Astrocyte (in vitro differentiated cells and primary cell): Measurements from ENCODE around the gene SLIT3. TPM values are rescaled to one million over a fixed set of nuclear protein-coding genes. Genes with fewer than 3 reads are reported as not detected.

Source experiments
- DNase-seq: peaks from one replicate; pipeline ENCODE4 v3.0.0-alpha.2; 2010; ENCODE audit warnings: low read depth
- FAIRE-seq: peaks from 2 replicates; lab custom pipeline; 2011; peaks lifted over from hg19 to GRCh38; lab: Jason Lieb, UNC
- H2AFZ ChIP-seq: 2 replicates; pipeline ENCODE4 v1.6.0; 2012; ENCODE audit warnings: low read depth, low read length, inconsistent platforms
- H3K27ac ChIP-seq: 2 replicates; pipeline ENCODE4 v1.5.1; 2011; ENCODE audit warnings: low read depth, low read length, inconsistent platforms
- H3K27me3 ChIP-seq: 2 replicates; pipeline ENCODE4 v1.6.0; 2011; ENCODE audit warnings: low read length, inconsistent platforms; ENCODE audit not compliant: insufficient read depth
- H3K36me3 ChIP-seq: 2 replicates; pipeline ENCODE4 v1.5.1; 2011; ENCODE audit warnings: low read length, inconsistent platforms; ENCODE audit not compliant: insufficient read depth
- H3K4me1 ChIP-seq: 2 replicates; pipeline ENCODE4 v1.5.1; 2011; ENCODE audit warnings: low read length, inconsistent platforms; ENCODE audit not compliant: insufficient read depth
- H3K4me2 ChIP-seq: 2 replicates; pipeline ENCODE4 v1.6.0; 2012; ENCODE audit warnings: low read length, inconsistent platforms
- H3K4me3 ChIP-seq: 2 replicates; pipeline ENCODE4 v1.5.1; 2011; ENCODE audit warnings: low read depth, mild to moderate bottlenecking, low read length, inconsistent platforms; ENCODE audit not compliant: insufficient read depth
- H3K79me2 ChIP-seq: 2 replicates; pipeline ENCODE4 v1.6.0; 2012; ENCODE audit warnings: mild to moderate bottlenecking, low read length, inconsistent platforms; ENCODE audit not compliant: insufficient read depth
- H3K9ac ChIP-seq: 2 replicates; pipeline ENCODE4 v1.6.0; 2012; ENCODE audit warnings: mild to moderate bottlenecking, low read length, inconsistent platforms
- H3K9me3 ChIP-seq: 2 replicates; pipeline ENCODE4 v1.5.1; 2012; ENCODE audit warnings: low read depth, mild to moderate bottlenecking, low read length, inconsistent platforms; ENCODE audit not compliant: insufficient read depth
- H4K20me1 ChIP-seq: 2 replicates; pipeline ENCODE4 v1.6.0; 2012; ENCODE audit warnings: low read length, inconsistent platforms; ENCODE audit not compliant: insufficient read depth
- H3K27ac Mint-ChIP-seq: one replicate; pipeline ENCODE4 v1.8.0; 2021; ENCODE audit warnings: mild to moderate bottlenecking, mixed read lengths; ENCODE audit not compliant: unreplicated experiment
- H3K27me3 Mint-ChIP-seq: one replicate; pipeline ENCODE4 v1.8.0; 2021; ENCODE audit warnings: low read depth, mixed read lengths; ENCODE audit not compliant: unreplicated experiment
- H3K36me3 Mint-ChIP-seq: one replicate; pipeline ENCODE4 v1.8.0; 2021; ENCODE audit warnings: low read depth, mixed read lengths; ENCODE audit not compliant: unreplicated experiment
- H3K4me1 Mint-ChIP-seq: one replicate; pipeline ENCODE4 v1.8.0; 2021; ENCODE audit warnings: low read depth, mixed read lengths; ENCODE audit not compliant: unreplicated experiment
- H3K4me3 Mint-ChIP-seq: one replicate; pipeline ENCODE4 v1.8.0; 2021; ENCODE audit warnings: mild to moderate bottlenecking, moderate library complexity, mixed read lengths; ENCODE audit not compliant: unreplicated experiment
- H3K9me3 Mint-ChIP-seq: one replicate; pipeline ENCODE4 v1.8.0; 2021; ENCODE audit warnings: mild to moderate bottlenecking, mixed read lengths; ENCODE audit not compliant: unreplicated experiment
- EZH2 ChIP-seq: IDR thresholded peaks from 2 replicates; pipeline ENCODE4 v1.6.1; 2012; ENCODE audit warnings: mild to moderate bottlenecking, low read length, inconsistent platforms; ENCODE audit not compliant: insufficient read depth
- total RNA-seq: library from RNA; stranded (reverse); gene quantifications from 2 replicates; pipeline ENCODE4 v1.2.1, GENCODE V29; 2021
- TF ChIP-seq, protein P1 (sequence below): IDR thresholded peaks from 2 replicates; pipeline ENCODE4 v1.5.1; 2011; ENCODE audit warnings: low read depth, mild to moderate bottlenecking, inconsistent platforms, low read length, moderate library complexity; ENCODE audit not compliant: insufficient read depth

SLIT3 gene
- total RNA-seq, 1 donor from 2014 or later = 20.7 TPM

DNA sequence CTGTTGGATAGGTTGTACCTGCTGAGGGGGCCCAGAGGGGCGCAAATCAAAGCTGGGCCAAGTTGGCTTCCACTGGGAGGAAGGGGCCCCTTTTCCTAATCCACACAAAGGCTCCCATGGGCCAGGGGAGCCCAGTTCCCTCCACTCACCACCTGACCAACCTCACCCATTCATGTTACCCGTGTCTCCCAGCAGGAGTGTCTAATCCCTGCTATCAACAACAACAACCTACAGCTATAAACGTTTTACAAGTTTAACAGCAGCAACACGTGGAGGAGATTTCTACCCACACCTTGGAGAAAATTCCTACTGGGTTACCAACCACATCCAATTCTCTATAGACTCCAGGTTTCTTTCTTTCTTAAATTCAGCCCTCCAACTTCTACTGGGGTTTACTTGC is 216.2 kb downstream of the SLIT3 start:
- H3K27ac Mint-ChIP-seq = no peak overlapping the region
- DNase-seq (no peak), FAIRE-seq (no peak)
- H3K79me2 ChIP-seq = no peaks in the 10 kb centered on the region
- H2AFZ ChIP-seq = no peak overlapping the region
- H3K4me1 ChIP-seq = no peaks in the 10 kb centered on the region
- no peaks in the 10 kb centered on the region for H4K20me1 ChIP-seq
- H3K4me3 Mint-ChIP-seq = no peak overlapping the region
- peaks cover 2% of the 10 kb centered on the region for H3K36me3 Mint-ChIP-seq
- TF ChIP-seq EZH2 = no peak
- TF ChIP-seq, protein P1, sequence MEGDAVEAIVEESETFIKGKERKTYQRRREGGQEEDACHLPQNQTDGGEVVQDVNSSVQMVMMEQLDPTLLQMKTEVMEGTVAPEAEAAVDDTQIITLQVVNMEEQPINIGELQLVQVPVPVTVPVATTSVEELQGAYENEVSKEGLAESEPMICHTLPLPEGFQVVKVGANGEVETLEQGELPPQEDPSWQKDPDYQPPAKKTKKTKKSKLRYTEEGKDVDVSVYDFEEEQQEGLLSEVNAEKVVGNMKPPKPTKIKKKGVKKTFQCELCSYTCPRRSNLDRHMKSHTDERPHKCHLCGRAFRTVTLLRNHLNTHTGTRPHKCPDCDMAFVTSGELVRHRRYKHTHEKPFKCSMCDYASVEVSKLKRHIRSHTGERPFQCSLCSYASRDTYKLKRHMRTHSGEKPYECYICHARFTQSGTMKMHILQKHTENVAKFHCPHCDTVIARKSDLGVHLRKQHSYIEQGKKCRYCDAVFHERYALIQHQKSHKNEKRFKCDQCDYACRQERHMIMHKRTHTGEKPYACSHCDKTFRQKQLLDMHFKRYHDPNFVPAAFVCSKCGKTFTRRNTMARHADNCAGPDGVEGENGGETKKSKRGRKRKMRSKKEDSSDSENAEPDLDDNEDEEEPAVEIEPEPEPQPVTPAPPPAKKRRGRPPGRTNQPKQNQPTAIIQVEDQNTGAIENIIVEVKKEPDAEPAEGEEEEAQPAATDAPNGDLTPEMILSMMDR = no peak
- no peaks in the 10 kb centered on the region for H3K27me3 Mint-ChIP-seq
- H3K9me3 ChIP-seq = no peaks in the 10 kb centered on the region
- no peaks in the 10 kb centered on the region for H3K36me3 ChIP-seq
- no peak overlapping the region for H3K9ac ChIP-seq
- H3K4me3 ChIP-seq = no peak overlapping the region
- peaks cover 2% of the 10 kb centered on the region for H3K9me3 Mint-ChIP-seq
- no peaks in the 10 kb centered on the region for H3K4me1 Mint-ChIP-seq
- H3K27me3 ChIP-seq = no peaks in the 10 kb centered on the region
- H3K4me2 ChIP-seq = no peak overlapping the region
- no peak overlapping the region for H3K27ac ChIP-seq

DNA sequence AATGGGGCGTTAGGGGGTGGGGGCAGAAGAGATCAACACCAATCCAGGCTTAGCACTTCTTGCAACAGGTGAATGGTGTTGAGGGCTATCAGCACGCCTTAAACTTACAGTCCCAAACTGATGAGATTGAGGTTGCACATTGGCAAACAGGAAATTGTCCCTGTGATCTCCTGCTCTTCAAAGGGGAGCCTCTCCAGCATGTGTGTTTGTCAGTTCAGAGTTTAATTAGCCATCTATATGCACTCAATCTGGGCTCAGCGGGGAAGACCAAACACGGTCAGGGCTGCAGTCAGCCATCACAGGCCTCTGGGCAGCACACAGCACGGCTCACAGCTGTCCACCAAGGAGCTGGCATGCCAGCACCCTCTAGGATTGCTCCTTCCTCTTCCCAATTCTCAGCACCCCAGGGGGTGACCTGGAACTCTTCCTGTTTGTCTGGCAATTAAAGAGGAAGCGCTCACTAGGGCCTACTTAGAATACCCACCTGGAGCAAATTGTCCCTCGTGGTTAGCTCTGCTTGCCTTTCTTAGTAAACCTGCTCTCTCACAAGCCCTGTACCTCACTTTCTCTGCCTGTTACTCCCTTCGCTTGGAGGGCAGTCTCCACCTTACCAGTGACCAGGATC is 217.4 kb downstream of the SLIT3 start:
- H3K4me3 Mint-ChIP-seq = no peak overlapping the region
- TF ChIP-seq, protein P1 = no peak
- TF ChIP-seq EZH2 = no peak
- FAIRE-seq (no peak), DNase-seq (no peak)
- H3K4me3 ChIP-seq = no peak overlapping the region
- H3K9ac ChIP-seq = no peak overlapping the region
- H3K36me3 Mint-ChIP-seq = peaks cover 2% of the 10 kb centered on the region
- H2AFZ ChIP-seq = no peak overlapping the region
- no peaks in the 10 kb centered on the region for H3K27me3 ChIP-seq
- H3K4me2 ChIP-seq = no peak overlapping the region
- no peaks in the 10 kb centered on the region for H3K4me1 Mint-ChIP-seq
- no peaks in the 10 kb centered on the region for H3K27me3 Mint-ChIP-seq
- H3K27ac Mint-ChIP-seq = no peak overlapping the region
- no peaks in the 10 kb centered on the region for H4K20me1 ChIP-seq
- H3K79me2 ChIP-seq = no peaks in the 10 kb centered on the region
- H3K9me3 ChIP-seq = no peaks in the 10 kb centered on the region
- no peaks in the 10 kb centered on the region for H3K36me3 ChIP-seq
- no peak overlapping the region for H3K27ac ChIP-seq
- peaks cover 2% of the 10 kb centered on the region for H3K9me3 Mint-ChIP-seq
- no peaks in the 10 kb centered on the region for H3K4me1 ChIP-seq

DNA sequence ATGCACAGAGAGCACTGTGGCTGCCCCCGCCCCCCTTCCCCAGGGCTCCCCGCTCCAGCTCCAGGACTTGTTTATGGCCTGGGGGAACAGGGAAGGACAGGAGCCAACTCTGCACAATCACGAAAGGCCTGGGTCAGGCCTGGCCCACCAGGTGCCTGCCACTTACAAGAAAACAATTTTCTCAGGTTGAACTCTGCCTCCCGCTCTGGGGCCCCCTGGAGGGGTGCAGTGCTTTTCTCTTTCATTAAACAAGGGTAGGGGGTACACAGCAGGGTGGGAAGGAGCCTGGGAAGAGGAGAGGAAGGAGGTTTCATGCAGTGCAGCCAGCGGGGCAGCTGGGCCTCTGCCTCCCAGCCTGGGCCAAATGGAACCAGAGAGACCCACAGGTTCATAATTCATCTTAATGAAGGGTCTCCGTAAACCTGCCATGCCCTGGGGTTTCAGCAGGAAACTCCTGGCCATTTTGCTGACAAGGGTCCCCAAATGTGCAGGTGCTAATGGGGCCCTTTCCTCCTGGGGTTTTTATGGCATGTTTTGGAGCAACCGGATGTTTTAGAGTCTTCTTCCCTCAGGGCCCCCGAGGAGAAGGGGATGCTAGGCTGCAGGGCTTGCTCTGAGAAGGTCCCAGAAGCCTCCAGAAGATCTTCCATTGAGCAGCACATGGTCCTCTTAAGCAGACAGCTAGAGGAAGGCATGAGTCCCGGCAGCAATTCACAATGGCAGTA is 219.8 kb downstream of the SLIT3 start:
- Histone ChIP-seq H3K4me2 (no peak overlapping the region), H3K27me3 (no peaks in the 10 kb centered on the region), H3K9me3 (no peaks in the 10 kb centered on the region), H3K79me2 (no peaks in the 10 kb centered on the region), H3K27ac (no peak overlapping the region), H3K4me3 (no peak overlapping the region), H3K4me1 (no peaks in the 10 kb centered on the region), H2AFZ (no peak overlapping the region), H4K20me1 (no peaks in the 10 kb centered on the region), H3K36me3 (no peaks in the 10 kb centered on the region), H3K9ac (no peak overlapping the region)
- no peak overlapping the region for H3K4me3 Mint-ChIP-seq
- H3K9me3 Mint-ChIP-seq = peaks cover 2% of the 10 kb centered on the region
- H3K27me3 Mint-ChIP-seq = peaks cover 2% of the 10 kb centered on the region
- H3K36me3 Mint-ChIP-seq = peaks cover 2% of the 10 kb centered on the region
- DNase-seq (no peak), FAIRE-seq (no peak)
- TF ChIP-seq, protein P1 = no peak
- TF ChIP-seq EZH2 = no peak
- H3K27ac Mint-ChIP-seq = no peak overlapping the region
- H3K4me1 Mint-ChIP-seq = no peaks in the 10 kb centered on the region
